GM19035 (cell line): ENCODE measurements around the gene ALG9.
"Not testable (repeated sequence)": the region's sequence is repeated elsewhere in the genome, so short reads cannot be mapped to it uniquely, and the experiment has no call there.

ENCODE experiments used
- ATAC-seq: cut with Tn5 transposase; IDR thresholded peaks from one replicate; pipeline ENCODE4 v1.9.1; 2021; ENCODE audit not compliant: unreplicated experiment

Gene ALG9

GRCh38 chr11:111870886-111871692 lies at the start of gene ALG9:
TSS of gene ALG9 (minus strand) at chr11:111871581. CDS start at chr11:111871482, 99 bp downstream.
- ATAC-seq = peak; percentile 91

GRCh38 chr11:111920908-111921307 lies 49.5 kb upstream of the ALG9 start:
- ATAC-seq = no peak

GRCh38 chr11:111918390-111919256 lies 47.2 kb upstream of the ALG9 start, which contains the start of gene C11orf52:
TSS of gene C11orf52 (plus strand) at chr11:111918913. CDS start at chr11:111918973, 60 bp downstream.
- ATAC-seq = no peak

DNA sequence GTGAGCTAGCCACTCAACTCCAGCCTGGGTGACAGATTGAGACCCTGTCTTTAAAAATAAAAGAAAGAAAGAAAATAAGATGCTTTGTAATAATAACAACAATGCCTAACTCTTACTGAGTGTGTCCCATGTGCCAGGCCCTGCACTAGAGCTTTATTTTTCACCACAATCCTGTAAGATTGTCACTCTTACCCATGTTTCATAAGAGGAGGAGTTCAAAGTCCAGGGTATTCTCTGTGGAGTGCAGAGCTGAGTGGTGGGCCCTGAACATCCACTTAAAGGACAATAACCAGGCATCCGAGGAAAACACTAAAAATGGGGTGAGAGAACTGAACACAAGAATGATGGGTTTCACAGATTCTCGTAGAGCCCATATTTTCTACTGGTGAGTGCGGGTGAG lies 46.4 kb upstream of the ALG9 start:
- no peak for ATAC-seq

GRCh38 chr11:111917312-111917711 lies 45.9 kb upstream of the ALG9 start:
- no peak for ATAC-seq

DNA sequence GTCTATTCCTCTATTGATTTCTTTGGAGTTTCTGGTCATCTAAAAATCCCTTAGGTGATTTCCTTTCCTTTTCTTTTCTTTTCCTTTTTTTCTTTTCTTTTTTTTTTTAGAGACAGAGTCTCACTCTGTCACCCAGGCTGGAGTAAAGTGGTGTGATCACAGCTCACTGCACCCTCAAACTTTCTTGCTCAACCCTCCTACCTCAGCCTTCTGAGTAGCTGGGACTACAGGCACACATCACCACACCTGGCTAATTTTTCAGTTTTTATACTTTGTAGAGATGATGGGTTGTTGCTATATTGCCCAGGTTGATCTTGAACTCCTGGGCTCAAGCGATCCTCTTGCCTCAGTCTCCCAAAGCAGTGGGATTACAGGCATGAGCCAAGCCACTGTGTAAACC lies 45.4 kb upstream of the ALG9 start:
- no peak for ATAC-seq

DNA sequence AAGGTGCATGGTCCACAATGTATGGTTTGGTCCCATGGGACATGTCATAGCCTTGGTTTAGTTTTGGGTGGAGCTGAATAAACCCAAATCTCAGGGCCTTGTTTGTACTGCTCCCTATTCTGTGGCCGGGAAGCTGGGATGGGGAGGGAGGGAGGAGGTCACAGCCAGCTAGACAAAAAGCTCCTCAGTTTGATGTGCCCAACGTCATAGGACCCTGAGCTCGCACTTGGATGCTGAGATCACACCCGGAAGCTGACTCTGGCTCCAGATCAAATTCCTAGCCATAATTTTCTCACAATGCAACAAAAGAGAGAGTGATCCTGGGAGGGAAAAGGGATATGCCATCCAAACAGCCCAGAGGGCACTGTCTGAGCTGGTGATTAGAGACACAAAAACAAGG lies 42.6 kb upstream of the ALG9 start:
- ATAC-seq = no peak

- ATAC-seq = no peak
Measured at GRCh38 chr11:111913031-111913861, 41.9 kb upstream of the ALG9 start.

- ATAC-seq = no peak
Measured at GRCh38 chr11:111912535-111912934, 41.2 kb upstream of the ALG9 start, which contains the start of gene HSPB2. TSS of gene HSPB2 (plus strand) at chr11:111912734. CDS start at chr11:111912830, 96 bp downstream.

DNA sequence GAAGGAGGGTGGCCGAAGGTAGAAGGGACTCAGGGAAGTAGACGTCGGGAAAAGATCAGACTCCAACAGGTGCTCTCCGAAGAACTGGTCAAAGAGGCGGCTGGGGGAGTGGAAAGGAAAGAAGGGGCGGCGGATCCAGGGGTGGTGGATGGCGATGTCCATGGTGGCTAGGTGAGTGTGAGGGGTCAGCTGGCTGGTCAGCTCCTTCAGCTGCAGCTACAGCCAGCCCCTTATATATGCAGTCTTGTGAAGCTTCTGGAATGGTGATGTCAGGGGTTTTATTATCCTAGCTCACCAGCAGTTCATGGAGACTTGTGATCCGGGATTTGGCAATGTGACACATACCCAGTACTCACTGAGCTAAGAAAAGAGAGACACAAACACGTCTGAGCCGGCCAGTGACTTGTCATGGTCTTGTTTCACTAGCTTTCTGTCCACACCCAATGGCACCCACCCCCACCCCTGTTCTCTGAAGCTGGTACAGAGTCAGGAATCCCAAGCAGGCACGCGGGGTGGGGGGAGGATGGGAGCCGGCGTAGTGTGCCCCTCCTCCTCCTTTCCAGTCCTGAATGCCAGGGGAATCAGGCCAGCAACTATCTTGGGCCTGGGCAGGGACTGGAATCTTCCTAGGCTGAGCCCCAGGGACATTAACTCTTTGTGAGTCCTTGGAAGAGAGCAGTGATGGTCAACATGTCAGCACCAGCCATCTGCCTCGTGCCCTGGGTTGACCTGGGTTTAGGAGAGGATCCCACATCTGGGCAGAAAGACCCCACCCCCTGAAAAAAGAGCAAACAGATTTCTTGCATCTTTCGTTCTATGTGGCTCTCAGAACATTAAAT lies 40.4 kb upstream of the ALG9 start, which contains the start of gene CRYAB:
TSS of gene CRYAB (minus strand) at position 208 of the 839 bp plus-strand sequence. CDS start at position 162, 46 bp downstream.
- no peak for ATAC-seq

DNA sequence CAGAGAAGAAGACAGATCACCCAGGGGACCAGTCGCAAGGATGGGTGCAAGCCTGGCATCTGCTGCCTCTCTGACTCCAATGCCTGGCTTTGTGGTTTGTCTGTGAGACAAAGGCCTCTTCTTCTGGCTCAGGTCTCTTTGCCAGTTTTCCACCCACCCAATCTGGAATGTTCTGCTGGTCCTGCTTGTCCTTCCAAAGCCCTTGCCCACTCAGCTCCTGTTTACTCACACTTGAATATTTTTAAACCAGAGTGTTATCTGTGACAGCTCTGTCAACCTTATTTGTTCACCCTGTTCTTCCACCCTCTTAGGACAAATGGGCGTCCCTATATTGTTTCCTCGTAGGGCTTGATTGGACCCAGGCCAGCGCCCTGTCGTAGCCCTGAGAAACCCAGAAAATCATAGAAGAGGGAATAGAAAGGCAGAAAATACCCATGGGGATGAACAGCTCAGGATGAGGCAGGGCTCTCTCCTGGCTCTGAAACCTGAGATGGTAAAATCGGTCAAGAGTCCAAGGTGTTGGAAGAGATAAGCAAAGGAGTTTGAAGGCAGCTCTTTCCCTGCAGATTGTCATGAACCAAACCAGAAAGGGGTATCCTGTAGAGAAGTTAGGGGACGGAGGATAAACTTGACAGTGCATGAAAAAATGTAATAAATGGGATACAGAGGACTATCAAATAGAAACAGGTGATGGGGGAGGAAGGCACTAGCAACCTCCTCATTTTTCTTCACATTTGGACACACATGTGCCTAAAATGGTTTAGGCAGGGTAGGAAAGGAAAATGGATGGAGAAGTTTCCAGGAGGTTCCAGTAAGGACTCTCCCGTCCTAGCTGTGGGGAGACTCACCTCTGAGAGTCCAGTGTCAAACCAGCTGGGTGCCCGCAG lies 39.5 kb upstream of the ALG9 start:
- no peak for ATAC-seq

DNA sequence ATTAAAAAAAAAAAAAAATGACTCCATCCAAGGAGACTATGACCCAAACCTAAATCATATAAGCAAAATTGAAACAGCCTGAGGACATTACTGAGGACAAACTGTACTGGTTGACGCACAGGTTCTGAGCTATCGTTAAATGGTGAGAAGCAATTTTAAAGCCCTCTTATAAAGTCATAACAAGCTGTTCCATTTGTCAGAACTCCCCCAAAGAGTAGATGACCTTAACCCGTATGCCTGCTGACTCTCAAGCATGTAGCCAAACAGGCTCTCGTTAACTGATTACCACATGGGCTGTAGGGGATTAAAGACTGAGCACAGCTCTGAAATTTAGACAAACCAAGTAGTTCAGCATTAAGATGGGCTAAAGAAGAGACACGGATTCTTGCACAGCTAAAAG lies 38.0 kb upstream of the ALG9 start:
- no peak for ATAC-seq

DNA sequence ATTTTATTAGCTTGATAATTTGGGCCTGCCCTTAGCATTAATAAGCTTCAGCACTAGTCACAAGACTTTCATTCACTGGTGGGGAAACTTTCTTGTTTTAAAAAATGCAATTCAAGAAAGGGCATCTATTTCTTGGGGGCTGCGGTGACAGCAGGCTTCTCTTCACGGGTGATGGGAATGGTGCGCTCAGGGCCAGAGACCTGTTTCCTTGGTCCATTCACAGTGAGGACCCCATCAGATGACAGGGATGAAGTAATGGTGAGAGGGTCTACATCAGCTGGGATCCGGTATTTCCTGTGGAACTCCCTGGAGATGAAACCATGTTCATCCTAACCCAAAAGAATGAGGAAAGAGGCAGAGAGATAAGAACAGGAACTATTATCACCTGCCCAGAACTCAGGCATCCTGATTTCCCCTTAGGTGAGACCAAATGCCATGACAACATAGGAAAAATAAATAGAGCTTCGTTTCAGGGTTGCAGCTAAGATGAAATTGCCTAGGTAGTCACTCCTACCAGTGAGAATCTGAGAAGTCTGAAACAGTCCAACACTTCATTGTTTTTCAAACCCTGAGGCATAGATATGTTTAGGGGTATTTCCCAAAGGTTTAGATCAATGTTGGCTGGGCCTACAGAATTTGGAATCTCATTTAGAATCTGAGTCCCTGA lies 37.4 kb upstream of the ALG9 start:
- no peak for ATAC-seq

DNA sequence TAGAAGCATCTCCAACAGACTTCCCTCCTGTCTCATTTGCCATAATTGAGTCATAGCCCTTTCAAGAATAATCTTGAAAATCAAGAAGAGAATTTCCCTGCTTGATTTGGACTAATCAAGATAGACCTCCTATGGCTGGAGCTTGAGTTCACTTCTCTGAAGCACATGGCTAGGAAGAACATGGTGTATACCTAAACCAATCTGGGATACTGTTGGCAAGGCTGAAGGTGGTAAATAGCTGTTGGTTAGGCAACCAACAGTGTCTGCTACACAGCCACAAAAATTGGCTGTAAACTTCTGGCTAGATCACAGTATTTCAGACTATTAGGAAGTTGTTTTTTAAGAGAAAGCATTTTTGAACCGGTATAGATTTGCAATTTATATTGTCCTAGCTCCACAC lies 35.3 kb upstream of the ALG9 start:
- ATAC-seq = no peak

- ATAC-seq = no peak
Measured at GRCh38 chr11:111905411-111905810, 34.0 kb upstream of the ALG9 start.

- no peak for ATAC-seq
Measured at GRCh38 chr11:111886844-111887243, 15.5 kb upstream of the ALG9 start.

DNA sequence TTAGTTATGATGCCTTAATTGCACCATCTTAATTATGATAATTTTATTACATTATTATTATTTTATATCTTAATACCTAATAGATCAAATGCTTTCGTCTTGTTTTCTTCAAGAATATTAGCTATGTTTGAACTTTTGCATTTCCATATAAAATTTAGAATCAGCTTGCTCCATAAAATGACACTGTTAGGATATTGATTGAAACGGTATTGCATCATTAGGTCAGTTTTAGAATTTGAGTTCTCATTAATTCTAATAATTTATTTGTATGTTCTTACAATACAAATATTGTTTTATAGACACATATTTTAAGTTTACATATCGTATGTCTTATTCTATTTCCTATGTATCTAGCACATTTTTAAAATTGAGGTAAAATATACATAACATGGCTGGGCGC lies 14.7 kb upstream of the ALG9 start:
- no peak for ATAC-seq

DNA sequence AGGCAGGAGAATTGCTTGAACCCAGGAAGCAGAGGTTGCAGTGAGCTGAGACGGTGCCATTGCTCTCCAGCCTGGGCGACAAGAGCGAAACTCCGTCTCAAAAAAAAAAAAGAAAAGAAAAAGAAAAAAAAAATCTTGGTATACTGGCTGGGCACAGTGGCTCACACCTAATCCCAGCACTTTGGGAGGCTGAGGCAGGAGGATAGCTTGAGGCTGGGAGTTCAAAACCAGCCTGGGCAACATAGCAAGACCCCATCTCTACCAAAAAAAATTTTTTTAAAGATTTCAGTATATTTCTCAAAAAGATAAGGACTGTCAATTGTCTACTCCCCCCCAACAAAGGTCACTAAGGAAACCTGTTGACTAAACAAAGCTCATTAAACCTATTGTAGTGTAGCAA lies 13.7 kb upstream of the ALG9 start:
- ATAC-seq = not testable (repeated sequence)
